Naive B cell (primary cell): ENCODE results near the gene PDHX. TPM values are rescaled to one million over a fixed set of nuclear protein-coding genes. Genes with fewer than 3 reads are reported as not detected.

Source experiments
- ATAC-seq, 2 donors: fragments of 150-1000 bp; cut with Tn5 transposase; 2 replicates each; pipeline ENCODE4 v1.10.0; 2021; ENCODE audit warnings: low read depth in 2 of 2, mild to moderate bottlenecking in 2 of 2, moderate library complexity in 2 of 2
- DNase-seq: peaks from one replicate; pipeline ENCODE4 v3.0.0; 2022
- H3K27ac Mint-ChIP-seq, 6 donors: one replicate each; pipeline ENCODE4 v1.8.0; 2020 to 2022; ENCODE audit warnings: mild to moderate bottlenecking in 6 of 6, mixed read lengths in 6 of 6, moderate library complexity in 5 of 6, inconsistent platforms in 2 of 6
- H3K27me3 Mint-ChIP-seq, 3 donors: one replicate each; pipeline ENCODE4 v1.8.0; 2021 to 2022; ENCODE audit warnings: mixed read lengths in 3 of 3, mild to moderate bottlenecking in 1 of 3
- H3K36me3 Mint-ChIP-seq, 2 donors: one replicate each; pipeline ENCODE4 v1.8.0; 2020 to 2022; ENCODE audit warnings: mixed read lengths in 2 of 2, inconsistent platforms in 1 of 2, mild to moderate bottlenecking in 1 of 2
- H3K4me1 Mint-ChIP-seq, 3 donors: one replicate each; pipeline ENCODE4 v1.8.0; 2020 to 2022; ENCODE audit warnings: mixed read lengths in 3 of 3, inconsistent platforms in 1 of 3, mild to moderate bottlenecking in 1 of 3, moderate library complexity in 1 of 3
- H3K4me3 Mint-ChIP-seq, 8 donors: one replicate each; pipeline ENCODE4 v1.8.0; 2020 to 2022; ENCODE audit warnings: mild to moderate bottlenecking in 8 of 8, mixed read lengths in 8 of 8, moderate library complexity in 8 of 8, inconsistent platforms in 2 of 8
- H3K9me3 Mint-ChIP-seq, 7 donors: one replicate each; pipeline ENCODE4 v1.8.0; 2020 to 2022; ENCODE audit warnings: mixed read lengths in 7 of 7, mild to moderate bottlenecking in 5 of 7, inconsistent platforms in 2 of 7, moderate library complexity in 1 of 7
- polyA plus RNA-seq, 6 donors: library from polyadenylated mRNA; unstranded; fragments of 300-500 nt; fragmentation: Illumina TruSeq; gene quantifications; one replicate each; pipeline ENCODE4 v1.2.3, GENCODE V29; 2021; ENCODE audit warnings: low read depth in 6 of 6

Gene PDHX
- polyA plus RNA-seq, 6 donors from 2014 or later: 14.2 to 19.8 (median 19.0) TPM

DNA sequence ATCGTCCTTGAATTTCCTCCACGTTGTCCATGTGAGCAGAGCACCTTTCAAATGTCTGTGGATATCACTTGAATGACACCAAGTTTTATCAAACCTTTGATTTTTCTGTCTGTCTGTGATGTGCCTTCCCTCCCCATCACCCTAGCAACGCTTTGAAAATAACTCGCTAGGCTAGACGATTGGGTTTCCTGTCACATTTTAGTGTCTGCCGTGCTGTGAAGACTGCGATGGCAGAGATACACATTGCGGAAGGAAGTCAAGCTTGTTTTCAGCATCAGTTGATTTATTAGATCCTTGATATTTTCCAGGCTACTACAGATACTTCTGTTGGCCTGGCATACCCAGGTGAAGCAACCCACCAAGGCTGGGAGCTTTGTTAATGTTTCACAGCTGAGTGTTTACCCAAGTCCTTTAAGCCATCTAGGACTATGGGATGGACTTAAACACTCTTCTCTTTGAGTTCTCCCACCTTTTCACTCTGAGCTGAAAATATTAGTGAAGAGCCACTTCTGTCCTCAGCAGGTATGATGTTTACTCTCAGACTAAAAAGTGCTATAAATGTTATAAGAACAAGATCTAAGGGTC lies 128.9 kb downstream of the PDHX start:
- H3K36me3 Mint-ChIP-seq: peaks cover 0 to 22% of the 10 kb centered on the region in 2 donors
- DNase-seq (peak; percentile 90), ATAC-seq (peak; percentile 85 to 87)
- peaks cover 48 to 60% (median 56%) of the 10 kb centered on the region in 3 donors for H3K4me1 Mint-ChIP-seq
- no peaks in the 10 kb centered on the region for H3K27me3 Mint-ChIP-seq
- H3K9me3 Mint-ChIP-seq: peaks cover 7 to 28% (median 15%) of the 10 kb centered on the region in 7 donors
- H3K4me3 Mint-ChIP-seq: peak overlapping the region; percentile 48 to 92 (median 87)
- peak overlapping the region; percentile 99 to 100 (median 100) for H3K27ac Mint-ChIP-seq

Other genes with a start within 250 kb of the PDHX start
- gene APIP, start 239 bp upstream of the PDHX start, polyA plus RNA-seq: 10 to 100 TPM; 18.9 to 74.8 (median 22.4) TPM
- 100 to 1,000 TPM; 156 to 277 (median 187) TPM for gene CD44, start 222.6 kb downstream of the PDHX start, polyA plus RNA-seq